Stomach (tissue), 9 donors: ENCODE data around the gene NRG3. TPM values are rescaled to one million over a fixed set of nuclear protein-coding genes. Genes with fewer than 3 reads are reported as not detected.

ENCODE experiments used
- DNase-seq, 2 donors: peaks; one replicate each; pipeline versions ENCODE4 v3.0.0 to v3.0.0-alpha.2; 2013 to 2019
- H3K27ac ChIP-seq, 5 donors: fragments of 200-600 bp in 4 of 5; sonication (generic) in 4 of 5; one replicate each; pipeline ENCODE4 v1.5.1; 2013 to 2019; ENCODE audit warnings: mild to moderate bottlenecking in 1 of 5, moderate library complexity in 1 of 5
- H3K27me3 ChIP-seq, 3 donors: fragments of 200-600 bp; sonication (generic); one replicate each; pipeline ENCODE4 v1.5.1; 2017 to 2019; ENCODE audit warnings: mixed run types in 1 of 3
- H3K36me3 ChIP-seq, 4 donors: fragments of 200-600 bp; sonication (generic); 1 replicate in 3 of 4; 2 replicates in 1 of 4; pipeline ENCODE4 v1.5.1; 2016 to 2019
- H3K4me1 ChIP-seq, 4 donors: fragments of 200-600 bp; sonication (generic); one replicate each; pipeline ENCODE4 v1.5.1; 2016 to 2019
- H3K4me3 ChIP-seq, 4 donors: fragments of 200-600 bp; sonication (generic) in 3 of 4; one replicate each; pipeline ENCODE4 v1.5.1; 2016 to 2019; ENCODE audit warnings: mild to moderate bottlenecking in 1 of 4
- H3K9me3 ChIP-seq, 4 donors: fragments of 200-600 bp; sonication (generic); one replicate each; pipeline ENCODE4 v1.5.1; 2016 to 2019
- CTCF ChIP-seq, 7 experiments: fragments of 450-650 bp in 4 of 7; fragments of 200-600 bp in 3 of 7; sonication (generic) in 3 of 7; IDR thresholded peaks; one replicate each; pipeline ENCODE4 v1.5.1; 2016 to 2019; ENCODE audit warnings: antibody characterized with exemption in 7 of 7, control low read depth in 2 of 7, mild to moderate bottlenecking in 1 of 7
- EP300 ChIP-seq: sonication (generic); formaldehyde crosslinking; IDR thresholded peaks from one replicate; pipeline ENCODE4 v1.6.1; 2017; ENCODE audit warnings: antibody characterized with exemption
- POLR2A ChIP-seq, 4 donors: fragments of 450-650 bp; IDR thresholded peaks; one replicate each; pipeline ENCODE4 v1.6.1; 2016; ENCODE audit warnings: antibody characterized with exemption in 4 of 4, control low read depth in 2 of 4, mild to moderate bottlenecking in 1 of 4, moderate library complexity in 1 of 4
- POLR2AphosphoS5 ChIP-seq, 3 donors: sonication (generic); formaldehyde crosslinking; IDR thresholded peaks; one replicate each; pipeline ENCODE4 v1.6.1; 2016; ENCODE audit warnings: antibody characterized with exemption in 3 of 3
- WGBS, 5 donors: extraction: QIAGEN DNeasy Blood & Tissue Kit in 3 of 5; methylation state at CpG; one replicate each; pipeline versions ENCODE4 v1.1.5 to v1.1.7; 2013 to 2018; 5-methylcytosine and 5-hydroxymethylcytosine counted together
- intact Hi-C: fragments of 100-400 bp; cut with DNase I; formaldehyde crosslinking; loops from one replicate; pipeline ENCODE4 v1.15.1; 2023; ENCODE audit warnings: low total_unique reads
- polyA plus RNA-seq, 3 donors: library from polyadenylated mRNA; stranded (reverse); fragments of 200-250 nt; gene quantifications; one replicate each; pipeline ENCODE4 v1.2.3, GENCODE V29; 2013
- total RNA-seq, 5 donors: library from RNA; depleted of rRNA; stranded (reverse); fragments of >200 nt; gene quantifications; one replicate each; pipeline versions ENCODE4 v1.1.0 to v1.2.3, GENCODE V29; 2014 to 2016
- donor health status: healthy with polysubstance abuse.
- donor health status: Bipolar disorder and iron deficiency.
- donor health status: healthy.

Gene NRG3
- total and polyA plus RNA-seq, 8 donors: 0.08 to 2.5 (median 0.52) TPM; not detected in 4

GRCh38 chr10:82721831-82722230 lies 846.8 kb downstream of the NRG3 start:
- no peak for DNase-seq
- no peak overlapping the region for H3K4me3 ChIP-seq
- H3K4me1 ChIP-seq: no peaks in the 10 kb centered on the region
- no peak for TF ChIP-seq CTCF (IDR thresholded peaks at IDR 0.05)
- TF ChIP-seq POLR2A (IDR thresholded peaks at IDR 0.05): no peak
- TF ChIP-seq EP300: no peak
- TF ChIP-seq POLR2AphosphoS5 (IDR thresholded peaks at IDR 0.05): no peak
- no peak overlapping the region for H3K27ac ChIP-seq
- intact Hi-C loops: no loop called here
- H3K36me3 ChIP-seq: no peaks in the 10 kb centered on the region
- H3K9me3 ChIP-seq: peaks cover 0 to 9% (median 1%) of the 10 kb centered on the region in 4 donors
- no peaks in the 10 kb centered on the region for H3K27me3 ChIP-seq
- WGBS, 5 donors: 73 to 92% (median 82%) methylated on average over 1 of the region's 1 CpG

GRCh38 chr10:82722273-82722672 lies 847.3 kb downstream of the NRG3 start:
- WGBS, 5 donors: 96 to 99% (median 98%) methylated on average over 2 of the region's 2 CpGs
- Histone ChIP-seq H3K36me3 (no peaks in the 10 kb centered on the region), H3K27me3 (no peaks in the 10 kb centered on the region), H3K4me3 (no peak overlapping the region), H3K4me1 (no peaks in the 10 kb centered on the region), H3K9me3 (peaks cover 0 to 14% (median 6%) of the 10 kb centered on the region in 4 donors), H3K27ac (no peak overlapping the region)
- TF ChIP-seq EP300 (no peak), CTCF (IDR thresholded peaks at IDR 0.05) (no peak), POLR2A (IDR thresholded peaks at IDR 0.05) (no peak), POLR2AphosphoS5 (IDR thresholded peaks at IDR 0.05) (no peak)
- no peak for DNase-seq
- intact Hi-C loops: no loop called here

GRCh38 chr10:82736305-82736704 lies 861.3 kb downstream of the NRG3 start:
- no peaks in the 10 kb centered on the region for H3K27me3 ChIP-seq
- intact Hi-C loops: no loop called here
- no peak overlapping the region for H3K27ac ChIP-seq
- H3K9me3 ChIP-seq: no peaks in the 10 kb centered on the region
- TF ChIP-seq EP300: no peak
- TF ChIP-seq POLR2A (IDR thresholded peaks at IDR 0.05): no peak
- TF ChIP-seq CTCF (IDR thresholded peaks at IDR 0.05): no peak
- TF ChIP-seq POLR2AphosphoS5 (IDR thresholded peaks at IDR 0.05): no peak
- H3K4me3 ChIP-seq: no peak overlapping the region
- WGBS, 5 donors: 4 to 86% (median 51%) methylated on average over 1 of the region's 1 CpG
- no peaks in the 10 kb centered on the region for H3K36me3 ChIP-seq
- peaks cover 0 to 1% (median under 1%) of the 10 kb centered on the region in 4 donors for H3K4me1 ChIP-seq
- DNase-seq: no peak

GRCh38 chr10:82737549-82737948 lies 862.6 kb downstream of the NRG3 start:
- WGBS, 5 donors: 70 to 80% (median 76%) methylated on average over 11 of the region's 11 CpGs
- DNase-seq: no peak
- intact Hi-C loops: no loop called here
- Histone ChIP-seq H3K27me3 (no peaks in the 10 kb centered on the region), H3K4me1 (peaks cover 0 to 14% (median 6%) of the 10 kb centered on the region in 4 donors), H3K36me3 (no peaks in the 10 kb centered on the region), H3K9me3 (no peaks in the 10 kb centered on the region), H3K4me3 (no peak overlapping the region), H3K27ac (no peak overlapping the region)
- TF ChIP-seq EP300 (no peak), CTCF (IDR thresholded peaks at IDR 0.05) (no peak), POLR2A (IDR thresholded peaks at IDR 0.05) (no peak)
